Skeletal muscle tissue (tissue), 4 donors: ENCODE measurements around the gene MET. TPM values are rescaled to one million over a fixed set of nuclear protein-coding genes. Genes with fewer than 3 reads are reported as not detected.

Experiments used
- H3K27ac ChIP-seq: one replicate; pipeline ENCODE4 v1.7.0; 2013; ENCODE audit warnings: mild to moderate bottlenecking, low read depth, low read length, inconsistent platforms
- H3K27me3 ChIP-seq, 3 donors: one replicate each; pipeline ENCODE4 v1.7.0; 2013; ENCODE audit warnings: low read length in 3 of 3; ENCODE audit not compliant: control insufficient read depth in 3 of 3, insufficient read depth in 3 of 3
- H3K36me3 ChIP-seq, 3 donors: one replicate each; pipeline ENCODE4 v1.7.0; 2013; ENCODE audit warnings: low read length in 3 of 3; ENCODE audit not compliant: control insufficient read depth in 3 of 3, insufficient read depth in 3 of 3
- H3K4me1 ChIP-seq, 3 donors: one replicate each; pipeline ENCODE4 v1.7.0; 2013; ENCODE audit warnings: low read length in 3 of 3, mild to moderate bottlenecking in 3 of 3; ENCODE audit not compliant: control insufficient read depth in 3 of 3, insufficient read depth in 3 of 3
- H3K4me3 ChIP-seq, 3 donors: one replicate each; pipeline ENCODE4 v1.7.0; 2013; ENCODE audit warnings: low read length in 3 of 3
- H3K9ac ChIP-seq, 3 donors: one replicate each; pipeline ENCODE4 v1.7.0; 2013; ENCODE audit warnings: low read length in 3 of 3, mild to moderate bottlenecking in 3 of 3, moderate library complexity in 2 of 3, low read depth in 1 of 3
- H3K9me3 ChIP-seq, 3 donors: one replicate each; pipeline ENCODE4 v1.7.0; 2013; ENCODE audit warnings: low read length in 3 of 3; ENCODE audit not compliant: control insufficient read depth in 3 of 3
- total RNA-seq: library from RNA; depleted of rRNA; stranded (reverse); fragments of >200 nt; gene quantifications from one replicate; pipeline ENCODE4 v1.2.3, GENCODE V29; 2014
- donor health status: Osteomylitis.

MET gene
- total RNA-seq, 1 donor from 2014 or later: 26.1 TPM

DNA sequence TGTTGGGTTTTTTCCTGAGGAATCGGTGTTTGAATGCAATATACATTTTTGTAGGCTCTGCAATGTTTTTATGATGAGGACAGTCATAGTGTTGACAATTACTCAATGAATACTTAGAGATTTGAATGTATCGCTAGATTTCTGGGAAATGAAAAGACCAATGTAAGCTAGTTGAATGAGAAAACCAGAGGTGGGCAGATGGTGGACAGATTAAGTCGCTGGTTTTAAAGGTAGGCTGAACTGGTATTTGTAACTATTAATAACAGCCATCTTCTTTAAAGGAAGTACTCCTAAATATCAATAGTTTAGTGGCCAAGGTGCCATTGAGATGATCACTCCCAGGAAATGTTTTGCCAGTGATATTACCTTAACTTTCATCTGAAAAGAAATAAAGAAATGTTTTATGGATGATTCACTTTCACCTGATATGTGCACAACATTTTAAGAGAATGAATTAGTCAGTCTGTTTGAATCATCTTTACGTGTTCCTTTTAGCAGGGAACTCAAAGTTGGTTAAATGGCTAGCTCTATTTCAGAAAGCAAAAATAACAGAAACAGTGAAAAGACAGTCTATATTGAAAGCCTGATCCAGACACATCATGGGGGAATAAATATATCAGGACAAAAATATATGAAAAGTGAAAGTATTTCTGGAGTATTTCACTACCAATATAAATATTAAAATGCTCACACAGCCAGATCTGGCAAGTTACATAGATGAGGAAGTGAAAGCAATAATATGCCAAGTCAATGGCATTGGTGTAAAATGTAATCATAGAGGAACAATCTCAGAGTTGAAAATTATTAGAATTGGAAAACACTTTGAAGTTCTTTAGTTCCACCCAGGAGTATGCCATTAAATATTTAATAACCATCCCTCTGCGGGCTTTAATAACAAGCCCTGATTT, 20.7 kb downstream of the MET start:
- Histone ChIP-seq H3K27me3 (no peaks in the 10 kb centered on the region), H3K9me3 (no peaks in the 10 kb centered on the region), H3K9ac (no peak overlapping the region), H3K36me3 (peaks cover 0 to 4% (median 0%) of the 10 kb centered on the region in 3 donors), H3K4me3 (no peak overlapping the region), H3K27ac (no peak overlapping the region), H3K4me1 (peaks cover 12 to 34% (median 15%) of the 10 kb centered on the region in 3 donors)

- Histone ChIP-seq H3K27ac (peak overlapping the region; percentile 56), H3K9me3 (no peaks in the 10 kb centered on the region), H3K9ac (no peak overlapping the region), H3K4me1 (peaks cover 14 to 40% (median 27%) of the 10 kb centered on the region in 3 donors), H3K4me3 (no peak overlapping the region), H3K36me3 (peaks cover 0 to 7% (median 4%) of the 10 kb centered on the region in 3 donors), H3K27me3 (no peaks in the 10 kb centered on the region)
Observed at GRCh38 chr7:116696707-116697106, 24.7 kb downstream of the MET start.

GRCh38 chr7:116697152-116697551, 25.2 kb downstream of the MET start:
- peaks cover 0 to 7% (median 4%) of the 10 kb centered on the region in 3 donors for H3K36me3 ChIP-seq
- H3K4me1 ChIP-seq: peaks cover 16 to 39% (median 27%) of the 10 kb centered on the region in 3 donors
- H3K9ac ChIP-seq: no peak overlapping the region
- H3K27ac ChIP-seq: peak overlapping the region; percentile 56
- H3K9me3 ChIP-seq: no peaks in the 10 kb centered on the region
- H3K27me3 ChIP-seq: no peaks in the 10 kb centered on the region
- H3K4me3 ChIP-seq: no peak overlapping the region

DNA sequence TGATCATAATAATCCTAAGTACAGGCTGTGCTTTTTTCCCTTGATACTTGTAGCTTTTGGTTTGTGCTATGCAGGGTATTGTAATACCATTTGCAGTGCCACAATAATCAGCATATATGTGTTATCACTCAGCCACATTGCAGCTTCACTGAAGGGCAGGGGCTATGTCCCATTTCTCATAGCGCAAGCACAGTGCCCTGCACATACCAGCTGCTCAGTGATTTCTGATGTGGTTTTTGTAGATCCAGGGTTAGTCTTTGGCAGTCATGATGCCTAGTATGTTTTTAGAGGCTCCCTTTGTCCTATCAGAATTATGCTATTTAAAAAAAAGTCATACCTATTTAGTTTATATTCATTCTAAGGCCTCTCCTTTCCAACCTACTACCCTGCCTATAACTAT, 25.8 kb downstream of the MET start:
- no peak overlapping the region for H3K4me3 ChIP-seq

GRCh38 chr7:116698396-116698795, 26.4 kb downstream of the MET start:
- peaks cover 0 to 7% (median 4%) of the 10 kb centered on the region in 3 donors for H3K36me3 ChIP-seq
- peaks cover 20 to 44% (median 27%) of the 10 kb centered on the region in 3 donors for H3K4me1 ChIP-seq
- H3K4me3 ChIP-seq: no peak overlapping the region
- no peak overlapping the region for H3K9ac ChIP-seq
- H3K27me3 ChIP-seq: no peaks in the 10 kb centered on the region
- H3K27ac ChIP-seq: peak overlapping the region; percentile 56
- H3K9me3 ChIP-seq: no peaks in the 10 kb centered on the region

More for the DNA sequence above, 25.8 kb downstream of the MET start:
- Histone ChIP-seq H3K9me3 (no peaks in the 10 kb centered on the region), H3K27me3 (no peaks in the 10 kb centered on the region), H3K9ac (no peak overlapping the region), H3K27ac (peak overlapping the region; percentile 56), H3K36me3 (peaks cover 0 to 7% (median 4%) of the 10 kb centered on the region in 3 donors), H3K4me1 (peaks cover 22 to 42% (median 27%) of the 10 kb centered on the region in 3 donors)

GRCh38 chr7:116698930-116699721, 27.1 kb downstream of the MET start:
- peak overlapping the region in 1 of 3 donors; percentile 2 for H3K4me3 ChIP-seq
- peaks cover 0 to 7% (median 4%) of the 10 kb centered on the region in 3 donors for H3K36me3 ChIP-seq
- H3K4me1 ChIP-seq: peaks cover 20 to 49% (median 27%) of the 10 kb centered on the region in 3 donors
- H3K27ac ChIP-seq: peak overlapping the region; percentile 56
- H3K9ac ChIP-seq: peak overlapping the region in 1 of 3 donors; percentile 12
- H3K27me3 ChIP-seq: no peaks in the 10 kb centered on the region
- H3K9me3 ChIP-seq: no peaks in the 10 kb centered on the region

GRCh38 chr7:116699722-116700120, 27.7 kb downstream of the MET start:
- peak overlapping the region; percentile 56 for H3K27ac ChIP-seq
- H3K27me3 ChIP-seq: no peaks in the 10 kb centered on the region
- peaks cover 20 to 54% (median 27%) of the 10 kb centered on the region in 3 donors for H3K4me1 ChIP-seq
- no peaks in the 10 kb centered on the region for H3K9me3 ChIP-seq
- no peak overlapping the region for H3K4me3 ChIP-seq
- no peak overlapping the region for H3K9ac ChIP-seq
- peaks cover 0 to 7% (median 4%) of the 10 kb centered on the region in 3 donors for H3K36me3 ChIP-seq

DNA sequence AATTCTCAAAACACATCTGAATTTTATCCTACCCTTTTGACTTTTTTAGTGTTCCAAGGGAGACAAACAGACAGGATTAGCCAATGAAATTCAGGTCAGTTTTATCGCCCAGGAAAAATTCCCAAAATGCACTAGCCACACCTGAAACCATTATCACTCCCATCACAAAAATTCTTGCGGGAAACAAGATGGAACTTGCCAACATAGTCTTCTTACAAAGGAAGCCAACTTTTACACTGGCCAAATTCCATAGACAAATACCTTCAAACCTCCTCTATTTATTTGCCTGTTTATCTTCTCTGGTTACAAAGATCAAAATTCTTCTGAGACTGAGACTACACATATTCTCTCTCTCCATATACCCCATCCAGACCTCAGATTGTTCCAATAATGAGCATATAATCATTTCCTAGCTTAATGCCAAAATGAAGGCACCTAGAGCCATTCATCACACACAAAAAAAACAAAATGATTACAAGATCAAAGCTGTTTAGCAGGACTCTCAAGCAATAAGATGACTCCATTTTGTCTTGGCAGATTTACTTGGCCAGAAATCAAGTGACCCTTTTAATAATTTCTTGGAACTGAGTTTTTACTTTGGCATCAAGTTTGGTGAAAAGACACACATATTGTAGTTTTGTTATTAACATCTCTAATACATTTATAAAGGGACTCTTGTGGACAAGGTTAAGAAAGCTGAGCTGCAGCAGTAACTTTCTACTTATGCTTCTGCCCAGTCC, 30.2 kb downstream of the MET start:
- H3K27ac ChIP-seq: peak overlapping the region; percentile 4
- H3K27me3 ChIP-seq: no peaks in the 10 kb centered on the region
- peaks cover 0 to 7% (median 0%) of the 10 kb centered on the region in 3 donors for H3K36me3 ChIP-seq
- peaks cover 23 to 46% (median 34%) of the 10 kb centered on the region in 3 donors for H3K4me1 ChIP-seq
- no peak overlapping the region for H3K9ac ChIP-seq
- H3K4me3 ChIP-seq: no peak overlapping the region
- no peaks in the 10 kb centered on the region for H3K9me3 ChIP-seq

DNA sequence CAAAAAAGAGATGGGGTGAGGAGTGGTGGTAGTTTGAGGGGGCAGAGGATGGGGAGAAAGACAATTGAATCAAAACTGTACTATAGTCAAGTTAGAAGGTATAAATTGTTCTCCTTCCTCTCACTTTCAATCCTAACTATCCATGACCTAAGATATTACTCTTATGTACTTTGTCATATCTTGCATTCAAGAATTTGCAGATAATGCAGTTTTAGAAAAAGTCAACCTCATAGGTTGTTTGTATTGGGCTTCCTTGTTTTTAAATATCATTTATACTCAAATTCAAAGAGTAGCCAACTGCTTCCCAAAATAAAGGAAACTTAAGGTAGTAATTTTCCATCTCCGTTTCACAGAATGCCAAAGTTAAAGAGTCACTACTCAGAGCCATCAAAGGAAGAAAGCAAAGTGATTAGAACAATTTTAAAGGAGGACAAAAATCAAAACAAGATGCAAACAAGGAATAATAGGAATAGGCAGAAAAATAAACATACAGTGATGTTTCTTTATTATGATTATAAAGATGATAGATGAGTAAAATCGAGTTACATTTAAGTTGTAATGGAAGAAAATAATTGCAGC, 32.7 kb downstream of the MET start:
- Histone ChIP-seq H3K27me3 (no peaks in the 10 kb centered on the region), H3K9me3 (no peaks in the 10 kb centered on the region), H3K4me1 (peaks cover 12 to 42% (median 22%) of the 10 kb centered on the region in 3 donors), H3K9ac (no peak overlapping the region), H3K27ac (no peak overlapping the region), H3K4me3 (no peak overlapping the region), H3K36me3 (peaks cover 0 to 3% (median 0%) of the 10 kb centered on the region in 3 donors)
